Fibroblast of lung (primary cell): ENCODE data around the gene GABBR2.
"Not testable (repeated sequence)": the region's sequence is repeated elsewhere in the genome, so short reads cannot be mapped to it uniquely, and the experiment has no call there.

Experiments used
- EZH2 ChIP-seq: IDR thresholded peaks from 2 replicates; pipeline ENCODE4 v1.5.1; 2012; ENCODE audit warnings: low read length, control low read depth, mild to moderate bottlenecking; ENCODE audit errors: missing control alignments
- TF ChIP-seq, protein P1 (sequence below), 2 donors: IDR thresholded peaks in 1 of 2; conservative IDR thresholded peaks in 1 of 2; 1 replicate in 1 of 2; 2 replicates in 1 of 2; pipeline ENCODE4 v1.5.1; 2011 to 2012; ENCODE audit warnings: low read length in 2 of 2, control low read depth in 1 of 2, inconsistent platforms in 1 of 2, low read depth in 1 of 2, mild to moderate bottlenecking in 1 of 2

GRCh38 chr9:98267556-98267955 is 441.2 kb downstream of the GABBR2 start:
- TF ChIP-seq, protein P1, sequence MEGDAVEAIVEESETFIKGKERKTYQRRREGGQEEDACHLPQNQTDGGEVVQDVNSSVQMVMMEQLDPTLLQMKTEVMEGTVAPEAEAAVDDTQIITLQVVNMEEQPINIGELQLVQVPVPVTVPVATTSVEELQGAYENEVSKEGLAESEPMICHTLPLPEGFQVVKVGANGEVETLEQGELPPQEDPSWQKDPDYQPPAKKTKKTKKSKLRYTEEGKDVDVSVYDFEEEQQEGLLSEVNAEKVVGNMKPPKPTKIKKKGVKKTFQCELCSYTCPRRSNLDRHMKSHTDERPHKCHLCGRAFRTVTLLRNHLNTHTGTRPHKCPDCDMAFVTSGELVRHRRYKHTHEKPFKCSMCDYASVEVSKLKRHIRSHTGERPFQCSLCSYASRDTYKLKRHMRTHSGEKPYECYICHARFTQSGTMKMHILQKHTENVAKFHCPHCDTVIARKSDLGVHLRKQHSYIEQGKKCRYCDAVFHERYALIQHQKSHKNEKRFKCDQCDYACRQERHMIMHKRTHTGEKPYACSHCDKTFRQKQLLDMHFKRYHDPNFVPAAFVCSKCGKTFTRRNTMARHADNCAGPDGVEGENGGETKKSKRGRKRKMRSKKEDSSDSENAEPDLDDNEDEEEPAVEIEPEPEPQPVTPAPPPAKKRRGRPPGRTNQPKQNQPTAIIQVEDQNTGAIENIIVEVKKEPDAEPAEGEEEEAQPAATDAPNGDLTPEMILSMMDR (conservative IDR thresholded peaks at IDR 0.05 in 1 of 2, IDR thresholded peaks at IDR 0.05 in 1 of 2; ENCODE audit: low read depth in 1 of 2, low read length in 2 of 2), result not testable (repeated sequence)
- TF ChIP-seq EZH2, result not testable (repeated sequence)
